Stimulated activated effector memory CD8-positive, alpha-beta T cell treated with anti-CD3 and anti-CD28 coated beads, Interleukin-12 subunit alpha, Interleukin-12 subunit beta, amount 100 ng/mL, for 72 hours (primary cell): ENCODE results near the gene HHATL.

Experiments used
- ATAC-seq: fragments of 150-1000 bp; cut with Tn5 transposase; 2 replicates; pipeline ENCODE4 v1.10.0; 2021
- DNase-seq, 2 donors: peaks; one replicate each; pipeline ENCODE4 v3.0.0; 2021 to 2022; ENCODE audit warnings: low spot score in 2 of 2
- H3K27ac Mint-ChIP-seq: one replicate; pipeline ENCODE4 v1.8.0; 2022; ENCODE audit warnings: mild to moderate bottlenecking, mixed read lengths
- H3K36me3 Mint-ChIP-seq: one replicate; pipeline ENCODE4 v1.8.0; 2022; ENCODE audit warnings: mild to moderate bottlenecking, mixed read lengths
- H3K4me1 Mint-ChIP-seq: one replicate; pipeline ENCODE4 v1.8.0; 2022; ENCODE audit warnings: mixed read lengths
- H3K4me3 Mint-ChIP-seq: one replicate; pipeline ENCODE4 v1.8.0; 2022; ENCODE audit warnings: mild to moderate bottlenecking, mixed read lengths
- H3K9me3 Mint-ChIP-seq: one replicate; pipeline ENCODE4 v1.8.0; 2022; ENCODE audit warnings: mixed read lengths

Gene HHATL

GRCh38 chr3:42654331-42655201 is 48.0 kb downstream of the HHATL start:
- DNase-seq (peak in 1 of 2 donors; percentile 49), ATAC-seq (peak; percentile 55)
- H3K4me3 Mint-ChIP-seq: peak overlapping the region; percentile 73
- peaks cover 36% of the 10 kb centered on the region for H3K4me1 Mint-ChIP-seq
- no peak overlapping the region for H3K27ac Mint-ChIP-seq
- no peaks in the 10 kb centered on the region for H3K9me3 Mint-ChIP-seq
- peaks cover 3% of the 10 kb centered on the region for H3K36me3 Mint-ChIP-seq

GRCh38 chr3:42653560-42654330 is 48.9 kb downstream of the HHATL start, which contains the start of gene ZBTB47:
TSS of gene ZBTB47 (plus strand) at chr3:42653697. CDS start at chr3:42658356, 4,659 bp downstream.
- DNase-seq (peak; percentile 6 to 49), ATAC-seq (no peak)
- Mint-ChIP-seq H3K9me3 (no peaks in the 10 kb centered on the region), H3K4me1 (peaks cover 36% of the 10 kb centered on the region), H3K27ac (peak within 1 kb of the TSS; percentile 80), H3K36me3 (peaks cover 11% of the 10 kb centered on the region), H3K4me3 (peak within 1 kb of the TSS; percentile 73)

GRCh38 chr3:42653303-42653559 is 49.4 kb downstream of the HHATL start:
- no peaks in the 10 kb centered on the region for H3K9me3 Mint-ChIP-seq
- DNase-seq: no peak
- peaks cover 36% of the 10 kb centered on the region for H3K4me1 Mint-ChIP-seq
- peak overlapping the region; percentile 73 for H3K4me3 Mint-ChIP-seq
- ATAC-seq: no peak
- H3K27ac Mint-ChIP-seq: peak overlapping the region; percentile 80
- peaks cover 13% of the 10 kb centered on the region for H3K36me3 Mint-ChIP-seq

GRCh38 chr3:42652611-42653302 is 49.8 kb downstream of the HHATL start:
- peaks cover 36% of the 10 kb centered on the region for H3K4me1 Mint-ChIP-seq
- peak overlapping the region; percentile 73 for H3K4me3 Mint-ChIP-seq
- no peaks in the 10 kb centered on the region for H3K9me3 Mint-ChIP-seq
- H3K27ac Mint-ChIP-seq: peak overlapping the region; percentile 80
- ATAC-seq: peak; percentile 35
- DNase-seq: peak; percentile 3 to 48
- peaks cover 13% of the 10 kb centered on the region for H3K36me3 Mint-ChIP-seq

- Mint-ChIP-seq H3K4me1 (peaks cover 36% of the 10 kb centered on the region), H3K36me3 (peaks cover 13% of the 10 kb centered on the region), H3K4me3 (peak overlapping the region; percentile 73), H3K9me3 (no peaks in the 10 kb centered on the region), H3K27ac (peak overlapping the region; percentile 80)
- DNase-seq (no peak), ATAC-seq (no peak)
Observed at GRCh38 chr3:42652251-42652610, 50.4 kb downstream of the HHATL start.

GRCh38 chr3:42651248-42652091 is 51.1 kb downstream of the HHATL start:
- Mint-ChIP-seq H3K36me3 (peaks cover 13% of the 10 kb centered on the region), H3K9me3 (no peaks in the 10 kb centered on the region), H3K4me3 (no peak overlapping the region), H3K4me1 (peaks cover 34% of the 10 kb centered on the region), H3K27ac (no peak overlapping the region)
- ATAC-seq: no peak
- no peak for DNase-seq

GRCh38 chr3:42649783-42650182 is 52.8 kb downstream of the HHATL start:
- H3K4me3 Mint-ChIP-seq: no peak overlapping the region
- peak overlapping the region; percentile 67 for H3K27ac Mint-ChIP-seq
- no peaks in the 10 kb centered on the region for H3K9me3 Mint-ChIP-seq
- H3K36me3 Mint-ChIP-seq: peaks cover 13% of the 10 kb centered on the region
- no peak for ATAC-seq
- H3K4me1 Mint-ChIP-seq: peaks cover 27% of the 10 kb centered on the region
- DNase-seq: peak in 1 of 2 donors; percentile 40

- H3K36me3 Mint-ChIP-seq: peaks cover 13% of the 10 kb centered on the region
- H3K4me1 Mint-ChIP-seq: peaks cover 27% of the 10 kb centered on the region
- peak overlapping the region; percentile 67 for H3K27ac Mint-ChIP-seq
- DNase-seq (no peak), ATAC-seq (no peak)
- H3K9me3 Mint-ChIP-seq: no peaks in the 10 kb centered on the region
- H3K4me3 Mint-ChIP-seq: no peak overlapping the region
Observed at GRCh38 chr3:42649006-42649405, 53.6 kb downstream of the HHATL start.

GRCh38 chr3:42647821-42648459 is 54.7 kb downstream of the HHATL start:
- no peaks in the 10 kb centered on the region for H3K9me3 Mint-ChIP-seq
- H3K27ac Mint-ChIP-seq: peak overlapping the region; percentile 68
- H3K36me3 Mint-ChIP-seq: peaks cover 13% of the 10 kb centered on the region
- ATAC-seq (no peak), DNase-seq (no peak)
- H3K4me3 Mint-ChIP-seq: no peak overlapping the region
- H3K4me1 Mint-ChIP-seq: peaks cover 16% of the 10 kb centered on the region
